T-helper 22 cell (primary cell): ENCODE results near the gene MAML2.

Source experiments
- DNase-seq: peaks from one replicate; pipeline ENCODE4 v3.0.0-alpha.2; 2020; ENCODE audit warnings: low read depth

MAML2 gene

DNA sequence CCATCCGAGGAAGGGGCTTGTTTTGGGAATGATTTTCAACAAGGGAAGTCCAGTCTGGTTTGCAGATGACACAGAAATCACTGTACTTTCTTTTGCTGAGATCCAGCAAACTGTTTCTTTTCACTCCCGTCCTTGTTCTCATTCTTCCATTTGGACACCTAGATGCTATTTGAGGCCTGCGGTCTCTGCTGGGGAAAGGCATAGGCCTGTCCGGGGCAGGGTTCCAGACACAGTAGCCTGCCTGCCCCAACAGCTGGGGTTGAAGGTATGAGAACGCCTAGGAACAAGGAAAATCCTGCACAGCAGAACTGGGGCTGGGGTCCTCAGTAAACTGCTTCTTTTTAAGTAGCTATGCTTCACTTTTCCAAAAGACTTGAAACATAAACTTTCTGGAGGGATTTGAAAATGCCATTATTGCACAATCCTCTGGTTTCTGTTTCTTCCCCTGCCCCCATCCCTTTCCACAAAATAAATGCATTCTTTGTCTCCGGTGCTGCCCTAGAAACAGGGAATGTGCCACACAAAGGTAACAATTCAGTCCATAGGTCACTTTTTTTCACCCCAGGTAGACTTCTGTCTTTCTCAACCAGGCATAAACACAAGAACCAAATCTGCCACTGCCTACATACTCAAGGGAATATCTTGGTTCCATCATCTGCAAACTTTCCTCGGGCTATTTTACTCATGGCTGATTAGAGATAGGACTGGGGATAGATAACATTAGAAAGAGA is 244.3 kb downstream of the MAML2 start:
- no peak for DNase-seq

DNA sequence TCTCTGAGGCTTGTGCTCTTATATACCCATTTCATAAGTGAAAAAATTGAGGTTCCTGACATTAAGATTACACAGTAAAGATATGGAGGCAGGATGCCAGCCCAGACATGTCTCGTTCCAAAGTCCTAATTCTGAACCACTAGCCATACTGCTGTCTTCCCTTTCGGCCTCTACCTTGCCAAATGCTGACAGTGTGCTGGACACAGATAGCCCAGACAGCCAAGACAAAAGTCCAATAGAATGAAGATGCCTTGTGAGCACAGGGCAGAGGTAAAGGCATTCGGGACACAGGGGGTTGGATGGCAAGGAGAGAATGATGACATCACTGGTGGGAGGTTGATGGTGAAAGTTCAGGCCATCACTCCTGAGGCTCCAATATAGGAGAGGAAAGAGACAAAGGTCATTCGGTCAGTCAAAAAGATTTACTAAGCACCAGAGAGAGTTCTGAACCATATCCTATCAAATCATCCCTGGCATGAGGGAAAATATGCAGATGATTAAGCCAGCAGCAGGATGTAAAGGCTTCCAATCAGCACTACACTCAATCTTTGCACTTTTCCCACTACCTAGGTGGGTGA is 245.1 kb downstream of the MAML2 start:
- no peak for DNase-seq

DNA sequence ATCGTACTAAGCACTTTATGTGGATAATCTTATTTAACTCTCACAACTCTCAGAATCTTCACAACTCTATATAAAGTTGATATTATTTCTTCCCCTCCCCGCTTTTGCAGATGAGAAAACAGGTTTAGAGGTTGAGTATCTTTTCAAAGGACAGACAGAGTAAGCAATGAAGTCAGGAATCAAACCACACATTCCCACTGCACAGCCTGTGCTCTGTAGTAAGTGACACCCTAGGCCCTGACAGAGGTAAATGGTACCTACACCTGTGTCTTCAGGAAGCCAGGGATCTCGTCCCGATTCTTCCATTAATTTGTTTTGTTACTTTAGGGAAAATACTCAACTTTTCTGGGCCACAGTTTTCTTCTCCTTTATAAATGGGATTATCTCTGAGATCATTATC is 246.6 kb downstream of the MAML2 start:
- no peak for DNase-seq

GRCh38 chr11:96095884-96096303 is 247.1 kb downstream of the MAML2 start:
- DNase-seq, result no peak

GRCh38 chr11:96094156-96094555 is 248.8 kb downstream of the MAML2 start:
- no peak for DNase-seq

DNA sequence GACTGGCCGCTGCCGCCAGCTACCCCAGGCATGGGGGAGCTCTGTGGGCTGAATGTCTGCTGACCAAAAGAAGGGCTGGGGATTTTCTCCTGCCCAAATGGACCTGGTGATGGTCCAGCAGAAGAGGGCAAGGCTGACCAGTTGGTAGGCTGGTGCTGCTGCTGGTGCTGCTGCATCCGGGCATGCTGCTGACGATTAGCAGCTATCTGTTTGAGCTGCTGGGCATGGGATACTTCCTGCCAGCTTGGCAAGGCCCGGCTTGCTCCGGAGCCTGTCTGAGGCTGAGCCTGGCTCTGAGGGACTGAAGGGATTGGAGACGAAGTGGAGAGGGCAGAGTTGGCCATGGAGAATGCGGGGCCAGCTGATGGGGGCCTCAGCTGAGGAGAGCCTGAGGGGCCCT is 250.5 kb downstream of the MAML2 start:
- no peak for DNase-seq

GRCh38 chr11:96091476-96091875 is 251.5 kb downstream of the MAML2 start:
- no peak for DNase-seq

DNA sequence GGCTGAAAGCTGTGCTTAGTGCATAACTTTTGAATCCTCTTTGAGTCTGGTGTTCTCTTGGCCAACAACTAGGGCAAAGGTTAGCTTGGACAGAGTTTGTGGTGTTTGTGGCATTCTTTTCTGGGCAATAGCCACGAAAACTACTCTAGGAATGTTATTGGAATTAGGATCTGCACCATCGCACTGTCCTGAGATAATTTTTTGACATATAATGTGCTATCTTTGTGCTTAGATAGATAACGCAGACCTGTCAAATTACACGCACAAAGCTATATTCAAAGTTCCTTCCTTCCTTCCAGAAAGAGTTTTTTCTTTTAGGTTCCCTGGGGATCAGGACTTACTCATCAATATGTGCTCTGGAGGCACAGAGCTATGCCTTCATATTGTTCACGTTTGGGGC is 252.3 kb downstream of the MAML2 start:
- DNase-seq, result no peak

DNA sequence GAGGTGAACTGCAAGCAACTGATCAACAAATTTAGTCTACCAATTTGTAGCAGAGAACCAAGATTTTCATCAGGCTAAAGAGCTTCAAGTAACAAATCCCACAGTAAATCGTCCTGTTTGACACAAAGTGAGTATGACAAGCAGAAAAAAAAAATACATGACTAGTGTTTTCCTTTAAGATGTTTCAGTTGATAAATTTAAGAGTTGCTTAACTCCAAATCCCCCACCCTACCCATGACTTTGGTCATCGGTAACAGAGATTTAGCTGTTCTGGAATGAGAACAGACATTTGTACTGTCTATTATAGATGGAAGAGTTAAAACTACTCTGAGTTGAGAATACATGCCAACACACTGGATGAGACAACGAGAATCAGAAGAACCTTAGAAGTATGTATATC is 254.1 kb downstream of the MAML2 start:
- no peak for DNase-seq

DNA sequence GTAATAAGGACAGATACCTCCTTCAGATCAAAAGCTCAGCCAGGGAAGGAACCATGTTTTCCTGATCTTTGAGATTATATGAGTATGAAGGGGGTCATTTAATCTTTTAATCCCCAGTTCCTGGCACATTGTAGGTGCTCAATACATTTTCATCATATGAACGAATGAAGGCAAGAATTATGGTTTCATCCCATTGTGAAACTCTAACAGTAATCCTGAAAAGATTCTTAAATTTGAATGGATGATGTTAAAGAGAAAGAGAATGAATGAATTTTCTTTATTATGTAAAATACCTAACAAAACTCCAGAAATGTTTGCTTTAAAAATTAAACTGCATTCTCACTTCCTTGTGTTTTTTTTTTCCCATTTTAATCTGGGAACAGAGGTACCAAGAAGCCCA is 256.9 kb downstream of the MAML2 start:
- no peak for DNase-seq

GRCh38 chr11:96085319-96085930 is 257.6 kb downstream of the MAML2 start:
- no peak for DNase-seq

GRCh38 chr11:96084610-96085318 is 258.2 kb downstream of the MAML2 start:
- DNase-seq, result no peak

DNA sequence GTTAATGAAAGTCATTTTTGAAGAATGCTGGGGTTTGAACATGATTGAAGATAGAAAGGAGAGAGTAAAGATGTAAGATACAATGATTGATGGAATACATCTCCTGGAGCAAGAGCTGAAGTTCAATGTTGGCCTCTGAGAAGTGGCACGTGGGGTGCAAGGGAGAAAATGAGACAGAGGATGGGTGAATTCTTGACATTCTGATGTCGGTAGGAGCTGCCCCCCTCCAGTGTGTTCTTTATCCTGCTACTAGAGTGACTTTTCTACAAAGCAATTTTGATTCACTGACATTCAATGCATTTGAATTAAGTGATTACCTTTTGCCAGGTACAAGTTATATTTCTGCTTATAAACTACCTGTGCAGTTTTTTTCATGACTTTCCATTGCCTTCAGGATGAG is 260.1 kb downstream of the MAML2 start:
- no peak for DNase-seq

DNA sequence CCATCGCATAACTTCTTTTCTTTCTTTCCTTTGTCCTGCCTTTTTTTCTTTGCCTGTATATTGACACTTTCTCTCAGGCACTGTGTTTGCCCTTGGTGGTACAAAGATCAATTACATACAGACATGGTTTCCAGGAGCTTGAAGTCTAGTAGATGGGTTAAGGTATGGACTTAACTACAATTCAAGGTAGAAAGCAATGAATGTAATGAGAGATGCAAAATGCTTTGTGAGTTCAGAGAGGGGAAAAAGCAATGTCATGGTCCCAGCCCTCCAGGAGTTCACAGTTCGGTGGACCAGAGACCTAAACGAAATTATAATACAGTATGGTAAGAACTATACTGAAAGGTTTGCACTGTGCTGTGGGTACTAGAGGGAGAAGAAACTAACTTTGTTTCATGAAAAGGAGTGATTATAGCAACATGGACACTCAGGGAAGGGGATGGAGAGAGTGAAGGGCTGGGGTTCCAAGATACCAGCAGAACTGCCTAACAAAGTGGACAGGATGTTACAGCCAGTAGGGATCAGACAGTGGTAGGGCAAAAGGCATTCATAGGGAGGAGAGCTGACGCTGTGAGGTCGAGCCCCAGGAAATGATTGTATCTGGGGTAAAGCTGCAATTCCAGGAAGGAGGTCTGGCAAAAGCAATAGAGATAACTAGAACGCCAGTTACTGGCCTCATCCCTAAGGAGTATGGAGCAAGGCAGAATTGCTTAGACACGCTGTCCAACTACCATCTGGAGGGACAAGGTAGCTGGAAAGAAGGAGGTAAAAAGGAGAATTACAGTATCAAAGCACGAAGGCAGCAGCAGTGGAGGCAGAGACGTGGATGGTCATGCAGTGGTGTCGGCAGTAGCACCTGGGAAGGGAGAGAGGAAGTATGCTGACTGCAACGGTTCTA is 260.7 kb downstream of the MAML2 start:
- no peak for DNase-seq

DNA sequence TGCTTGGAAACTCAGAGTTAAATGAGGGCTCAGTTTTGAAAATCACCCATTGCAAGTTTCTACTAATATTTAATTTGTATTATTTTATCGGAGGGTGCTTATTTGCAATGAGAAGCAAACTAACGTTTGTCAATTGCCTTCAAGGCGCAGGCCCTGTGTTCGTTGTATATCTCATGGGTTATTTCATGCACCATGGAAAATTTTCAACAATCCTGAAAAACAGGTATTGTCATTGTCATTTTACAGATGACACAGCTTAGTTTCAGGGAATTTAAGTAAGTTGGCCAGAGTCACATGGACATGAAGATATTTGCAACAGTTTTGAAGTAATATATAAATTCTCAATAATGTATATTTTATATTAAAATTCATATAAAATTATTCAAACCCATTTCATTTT is 261.4 kb downstream of the MAML2 start:
- DNase-seq, result no peak

DNA sequence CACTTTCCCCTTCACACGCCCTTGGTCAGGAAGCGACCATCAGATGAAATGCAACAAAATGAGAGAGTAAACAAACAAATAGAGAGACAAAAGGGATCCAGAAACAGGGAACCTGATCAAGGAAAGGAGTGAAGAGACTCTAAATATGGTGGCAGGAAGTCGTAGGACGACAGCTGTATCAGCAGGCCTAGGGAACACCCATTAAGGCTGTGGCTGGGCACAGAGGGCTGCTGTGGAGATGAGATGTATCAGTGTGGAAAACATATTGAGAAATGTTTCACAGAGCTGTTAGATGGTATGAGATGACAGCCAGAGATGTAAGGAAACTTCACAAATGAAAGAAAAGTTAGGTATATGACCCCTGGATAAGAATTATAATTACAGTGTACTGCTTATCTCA is 263.3 kb downstream of the MAML2 start:
- DNase-seq, result no peak

DNA sequence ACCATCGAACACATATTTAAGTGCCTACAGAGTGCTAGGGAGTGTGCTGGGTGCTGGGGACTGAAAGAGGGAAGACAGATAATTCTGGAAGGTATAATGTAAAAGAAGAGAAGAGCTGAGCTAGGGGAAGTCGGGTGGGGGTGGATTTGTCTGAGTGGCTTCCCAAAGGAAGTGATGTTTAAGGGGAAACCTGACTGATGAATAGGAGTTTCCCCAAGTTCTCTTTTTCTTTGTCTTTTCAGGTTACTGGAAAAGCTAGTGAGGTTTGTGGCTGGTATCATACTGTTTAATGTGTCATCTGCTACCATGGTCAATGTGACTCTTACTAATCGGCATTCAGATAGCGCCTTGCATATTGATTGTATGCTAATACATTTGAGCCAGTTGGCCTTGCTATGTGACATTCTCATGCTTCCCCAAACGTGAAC is 267.4 kb downstream of the MAML2 start:
- no peak for DNase-seq

- no peak for DNase-seq
Measured at GRCh38 chr11:96074551-96075310, 268.3 kb downstream of the MAML2 start.

DNA sequence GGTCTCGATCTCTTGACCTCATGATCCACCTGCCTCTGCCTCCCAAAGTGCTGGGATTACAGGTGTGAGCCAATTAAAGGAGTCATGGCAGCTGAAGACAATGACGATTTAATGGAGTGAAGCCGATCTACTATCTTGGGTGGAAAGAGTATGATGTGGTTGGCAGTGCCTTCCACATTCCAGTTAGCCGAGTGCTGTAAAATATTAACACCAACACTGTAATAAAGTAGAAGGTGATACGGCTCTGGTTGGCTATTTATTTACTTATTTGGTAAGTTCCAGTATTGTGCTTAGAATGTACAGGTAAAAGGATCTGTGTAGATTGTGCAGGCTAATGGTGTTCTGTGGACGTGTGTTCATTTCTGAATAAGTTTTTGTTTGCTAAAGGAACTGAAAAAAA is 269.5 kb downstream of the MAML2 start:
- no peak for DNase-seq

DNA sequence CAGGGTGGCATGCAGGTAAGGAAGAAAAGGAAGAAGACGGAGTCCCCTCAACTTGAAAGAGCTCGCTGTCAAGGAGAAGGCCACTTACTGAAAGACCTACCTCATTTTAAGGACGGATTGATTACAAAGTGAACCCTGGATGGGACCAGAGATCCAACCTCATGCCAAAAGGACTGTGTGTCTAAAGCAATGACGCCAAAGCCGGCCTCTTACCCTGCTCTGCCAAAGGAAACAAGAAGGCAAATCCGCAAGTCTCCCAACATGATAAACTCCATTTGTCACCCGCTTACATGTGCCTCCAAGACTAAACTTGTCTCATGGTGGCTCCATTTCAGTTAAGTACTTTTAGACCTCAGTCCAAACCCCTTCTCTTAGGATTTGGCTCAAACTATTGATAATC is 270.4 kb downstream of the MAML2 start:
- DNase-seq, result no peak

DNA sequence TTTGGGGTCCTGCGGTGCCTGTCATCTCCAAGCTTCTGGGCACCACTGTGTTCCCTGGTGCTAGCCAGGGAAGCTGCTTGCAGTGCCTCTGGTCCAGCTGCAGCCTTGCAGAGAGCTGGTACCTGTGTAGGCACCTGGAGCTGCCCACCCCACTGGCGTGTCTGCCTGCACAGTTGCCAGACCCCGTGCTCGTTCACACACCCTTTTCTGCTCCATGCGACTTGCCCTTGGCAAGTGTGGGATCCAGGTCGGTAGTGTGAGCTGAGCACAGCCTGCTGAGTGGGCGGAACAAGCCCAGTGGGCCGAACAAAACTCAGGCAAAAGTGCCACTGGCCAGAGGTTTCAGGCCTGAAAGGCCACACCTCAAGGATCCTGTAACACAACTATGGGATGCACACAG is 272.5 kb downstream of the MAML2 start:
- DNase-seq, result no peak
